Subcutaneous adipose tissue (tissue), 4 donors: ENCODE data around the gene CFAP74. TPM values are rescaled to one million over a fixed set of nuclear protein-coding genes. Genes with fewer than 3 reads are reported as not detected.

Experiments used
- CTCF ChIP-seq: fragments of 450-650 bp; IDR thresholded peaks from one replicate; pipeline ENCODE4 v1.5.1; 2016; ENCODE audit warnings: low read depth, mild to moderate bottlenecking, control low read depth, antibody characterized with exemption, moderate library complexity
- total RNA-seq, 4 donors: library from RNA; depleted of rRNA; stranded (reverse); fragments of >200 nt; gene quantifications; one replicate each; pipeline ENCODE4 v1.1.0, GENCODE V29; 2016

Gene CFAP74
- total RNA-seq, 4 donors from 2014 or later = 0.16 TPM; not detected in 3

- TF ChIP-seq CTCF = no peak
Measured at GRCh38 chr1:1973716-1974642, 29.6 kb downstream of the CFAP74 start.

- no peak for TF ChIP-seq CTCF
Measured at GRCh38 chr1:1972976-1973715, 30.4 kb downstream of the CFAP74 start.

GRCh38 chr1:1971688-1972087, 31.9 kb downstream of the CFAP74 start:
- TF ChIP-seq CTCF = no peak

DNA sequence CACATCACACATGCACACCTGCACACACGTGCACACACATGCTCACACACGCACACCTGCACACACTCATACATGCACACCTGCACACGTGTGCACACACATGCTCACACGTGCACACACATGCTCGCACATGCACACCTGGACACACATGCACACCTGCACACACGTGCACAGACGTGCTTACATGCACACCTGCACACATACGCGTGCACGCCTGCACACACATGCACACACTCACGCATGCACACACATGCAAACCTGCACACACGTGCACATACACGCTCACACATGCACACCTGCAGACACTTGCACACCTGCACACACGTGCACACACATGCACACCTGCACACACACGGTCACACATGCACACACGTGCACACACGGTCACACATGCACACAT, 32.6 kb downstream of the CFAP74 start:
- no peak for TF ChIP-seq CTCF

GRCh38 chr1:1969953-1970716, 33.5 kb downstream of the CFAP74 start:
- no peak for TF ChIP-seq CTCF

DNA sequence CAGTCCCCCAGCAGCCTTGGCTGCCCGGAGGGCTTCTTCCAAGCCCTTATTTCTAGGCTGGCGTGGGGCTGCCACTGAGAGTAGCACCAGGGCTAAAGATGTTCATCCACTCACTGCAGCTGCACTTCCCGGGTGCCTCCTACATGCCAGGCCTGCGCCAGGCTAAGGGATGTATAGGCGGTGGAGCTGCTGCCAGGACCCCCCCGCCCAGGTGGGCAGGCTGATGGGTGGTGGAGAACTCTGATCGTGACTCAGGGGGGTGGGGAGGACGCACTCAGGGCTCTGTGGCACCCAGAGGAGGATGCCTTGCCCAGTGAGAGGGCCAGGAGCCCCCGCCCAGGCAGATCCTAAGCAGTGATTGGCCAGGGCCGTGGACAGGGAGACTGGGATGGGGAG, 34.1 kb downstream of the CFAP74 start:
- no peak for TF ChIP-seq CTCF
